H1 (cell line): ENCODE results near the gene GTF2I. TPM values are rescaled to one million over a fixed set of nuclear protein-coding genes. Genes with fewer than 3 reads are reported as not detected.
A peak's percentile ranks its signal among the peaks of the same experiment; 100 is the strongest.

Experiments used
- CTCF ChIA-PET: fragments of 300-600 bp; sonication (Branson Sonifier 250); formaldehyde crosslinking; loops from one replicate; lab custom pipeline; 2021; ENCODE audit not compliant: partially characterized antibody; lab: Charles Lee
- POLR2A ChIA-PET: fragments of 300-600 bp; sonication (Branson Sonifier 250); formaldehyde crosslinking; loops from one replicate; lab custom pipeline; 2021; ENCODE audit warnings: inconsistent platforms; ENCODE audit not compliant: partially characterized antibody; lab: Charles Lee
- DNase-seq, 2 experiments: peaks; one replicate each; pipeline versions ENCODE4 v3.0.0 to v3.0.0-alpha.2; 2010 to 2022; ENCODE audit warnings: low spot score in 2 of 2, low read depth in 1 of 2, mixed read lengths in 1 of 2
- FAIRE-seq: peaks from 2 replicates; lab custom pipeline; 2011; peaks lifted over from hg19 to GRCh38; lab: Jason Lieb, UNC
- H2AFZ ChIP-seq: 2 replicates; pipeline ENCODE4 v1.8.1; 2012; ENCODE audit warnings: low read length, inconsistent platforms
- H2AK5ac ChIP-seq: 2 replicates; pipeline ENCODE4 v1.6.1; 2013; ENCODE audit warnings: low read depth, low read length
- H2BK120ac ChIP-seq: replicated peaks from 2 replicates; pipeline ENCODE3; 2013; ENCODE audit warnings: low read depth, low read length, inconsistent platforms
- H2BK12ac ChIP-seq: 2 replicates; pipeline ENCODE4 v1.6.1; 2013; ENCODE audit warnings: low read depth, low read length
- H2BK15ac ChIP-seq: 2 replicates; pipeline ENCODE4 v1.6.1; 2013; ENCODE audit warnings: low read length
- H2BK20ac ChIP-seq: 2 replicates; pipeline ENCODE4 v1.6.1; 2013; ENCODE audit warnings: low read length
- H2BK5ac ChIP-seq: 2 replicates; pipeline ENCODE4 v1.6.1; 2013; ENCODE audit warnings: low read depth, low read length
- H3K14ac ChIP-seq: 2 replicates; pipeline ENCODE4 v1.6.1; 2013; ENCODE audit warnings: inconsistent platforms; ENCODE audit not compliant: insufficient read length
- H3K18ac ChIP-seq: 2 replicates; pipeline ENCODE4 v1.6.1; 2013; ENCODE audit warnings: low read length; ENCODE audit errors: extremely low read depth
- H3K23ac ChIP-seq: 2 replicates; pipeline ENCODE4 v1.6.1; 2013; ENCODE audit warnings: inconsistent platforms; ENCODE audit not compliant: insufficient read length
- H3K23me2 ChIP-seq: 2 replicates; pipeline ENCODE4 v1.6.1; 2013; ENCODE audit warnings: low read depth, low read length
- H3K27ac ChIP-seq: 2 replicates; pipeline ENCODE4 v1.6.1; 2011; ENCODE audit warnings: low read depth, low read length, inconsistent platforms
- H3K27me3 ChIP-seq, 4 experiments: replicated peaks in 1 of 4; 1 replicate in 1 of 4; 2 replicates in 3 of 4; pipeline versions ENCODE4 v1.6.1 to v1.8.1; 2011 to 2013; ENCODE audit warnings: low read length in 3 of 4, mild to moderate bottlenecking in 3 of 4, inconsistent platforms in 2 of 4, mixed read lengths in 2 of 4, moderate library complexity in 1 of 4; ENCODE audit not compliant: control insufficient read depth in 3 of 4, insufficient read depth in 3 of 4; ENCODE audit errors: extremely low read depth in 1 of 4
- H3K36me3 ChIP-seq, 4 experiments: 2 replicates each; pipeline versions ENCODE4 v1.6.1 to v1.8.1; 2011 to 2013; ENCODE audit warnings: mild to moderate bottlenecking in 4 of 4, low read length in 3 of 4, moderate library complexity in 2 of 4, control low read depth in 1 of 4, inconsistent platforms in 1 of 4; ENCODE audit not compliant: insufficient read depth in 4 of 4, control insufficient read depth in 2 of 4
- H3K4ac ChIP-seq: replicated peaks from 2 replicates; pipeline ENCODE3; 2013; ENCODE audit warnings: low read length, low read depth, mixed read lengths, inconsistent platforms; ENCODE audit not compliant: insufficient read length
- H3K4me1 ChIP-seq, 4 experiments: replicated peaks in 1 of 4; 1 replicate in 1 of 4; 2 replicates in 3 of 4; pipeline versions ENCODE4 v1.6.1 to v1.8.1; 2011 to 2013; ENCODE audit warnings: low read length in 3 of 4, inconsistent platforms in 2 of 4, mixed read lengths in 1 of 4; ENCODE audit not compliant: insufficient read depth in 4 of 4, control insufficient read depth in 3 of 4
- H3K4me2 ChIP-seq, 2 experiments: 2 replicates each; pipeline versions ENCODE4 v1.6.1 to v1.8.1; 2011 to 2013; ENCODE audit warnings: low read depth in 2 of 2, low read length in 2 of 2, control low read depth in 1 of 2, inconsistent platforms in 1 of 2, mild to moderate bottlenecking in 1 of 2; ENCODE audit not compliant: insufficient read depth in 1 of 2
- H3K4me3 ChIP-seq, 4 experiments: fragments of 200-600, 300-600 bp in 1 of 4; sonication (generic), shearing (Covaris generic), sonication (Bioruptor Twin) in 1 of 4; 2 replicates each; pipeline versions ENCODE4 v1.5.1 to v1.8.1; 2011 to 2016; ENCODE audit warnings: low read length in 4 of 4, low read depth in 3 of 4, control low read depth in 2 of 4, inconsistent platforms in 2 of 4, mild to moderate bottlenecking in 2 of 4, mixed read lengths in 1 of 4, moderate library complexity in 1 of 4; ENCODE audit not compliant: insufficient read depth in 2 of 4; ENCODE audit errors: extremely low read depth in 1 of 4
- H3K56ac ChIP-seq: replicated peaks from 2 replicates; pipeline ENCODE3; 2013; ENCODE audit warnings: low read depth, mild to moderate bottlenecking, mixed read lengths, low read length, inconsistent platforms; ENCODE audit not compliant: insufficient read length
- H3K79me1 ChIP-seq: 2 replicates; pipeline ENCODE4 v1.6.1; 2013; ENCODE audit warnings: low read depth, low read length, control low read depth
- H3K79me2 ChIP-seq, 2 experiments: 2 replicates each; pipeline versions ENCODE4 v1.6.1 to v1.8.1; 2012 to 2013; ENCODE audit warnings: low read length in 2 of 2, mild to moderate bottlenecking in 2 of 2, inconsistent platforms in 1 of 2; ENCODE audit not compliant: insufficient read depth in 2 of 2, control insufficient read depth in 1 of 2
- H3K9ac ChIP-seq, 4 experiments: replicated peaks in 1 of 4; 1 replicate in 1 of 4; 2 replicates in 3 of 4; pipeline versions ENCODE4 v1.6.1 to v1.8.1; 2011 to 2013; ENCODE audit warnings: low read depth in 3 of 4, low read length in 3 of 4, control low read depth in 2 of 4, mild to moderate bottlenecking in 2 of 4, moderate library complexity in 2 of 4, inconsistent platforms in 1 of 4; ENCODE audit errors: extremely low read depth in 1 of 4
- H3K9me3 ChIP-seq, 2 experiments: 2 replicates each; pipeline versions ENCODE4 v1.6.1 to v1.8.1; 2012 to 2013; ENCODE audit warnings: mild to moderate bottlenecking in 2 of 2, moderate library complexity in 2 of 2, control low read depth in 1 of 2, inconsistent platforms in 1 of 2, low read depth in 1 of 2, low read length in 1 of 2, mixed read lengths in 1 of 2; ENCODE audit not compliant: insufficient read depth in 2 of 2
- H4K20me1 ChIP-seq, 2 experiments: replicated peaks in 1 of 2; 2 replicates each; pipeline versions ENCODE3 to v1.8.1; 2011 to 2013; ENCODE audit warnings: inconsistent platforms in 2 of 2, low read length in 2 of 2, mild to moderate bottlenecking in 1 of 2; ENCODE audit not compliant: insufficient read depth in 2 of 2, control insufficient read depth in 1 of 2
- H4K5ac ChIP-seq: 2 replicates; pipeline ENCODE4 v1.6.1; 2013; ENCODE audit warnings: low read length, low read depth, mixed read lengths, inconsistent platforms; ENCODE audit not compliant: insufficient read length
- H4K8ac ChIP-seq: 2 replicates; pipeline ENCODE4 v1.8.0; 2013; ENCODE audit warnings: mild to moderate bottlenecking, moderate library complexity, low read length, inconsistent platforms; ENCODE audit not compliant: insufficient read depth; ENCODE audit errors: extremely low read depth
- H4K91ac ChIP-seq: replicated peaks from 2 replicates; pipeline ENCODE3; 2013; ENCODE audit warnings: low read length, mixed read lengths, inconsistent platforms; ENCODE audit not compliant: insufficient read length
- ATF2 ChIP-seq: IDR thresholded peaks from 2 replicates; pipeline ENCODE4 v1.6.1; 2012; ENCODE audit warnings: low read length, inconsistent platforms
- FOSL1 ChIP-seq: IDR thresholded peaks from 2 replicates; pipeline ENCODE4 v1.6.1; 2011; ENCODE audit warnings: mild to moderate bottlenecking, low read depth, low read length, moderate library complexity; ENCODE audit not compliant: insufficient read depth
- KDM4A ChIP-seq: IDR thresholded peaks from one replicate; pipeline ENCODE4 v1.7.1; 2012; ENCODE audit warnings: low read depth, mild to moderate bottlenecking, moderate library complexity, low read length, inconsistent platforms; ENCODE audit not compliant: severe bottlenecking
- MAX ChIP-seq: IDR thresholded peaks from 2 replicates; pipeline ENCODE4 v1.6.1; 2012; ENCODE audit warnings: inconsistent platforms
- PHF8 ChIP-seq: fragments of 200-600 bp; sonication (generic); conservative IDR thresholded peaks from 2 replicates; pipeline ENCODE4 v1.7.1; 2012; ENCODE audit warnings: low read depth, mild to moderate bottlenecking, inconsistent platforms, low read length, moderate library complexity
- RAD21 ChIP-seq, 2 experiments: IDR thresholded peaks in 1 of 2; conservative IDR thresholded peaks in 1 of 2; 2 replicates each; pipeline ENCODE4 v1.6.1; 2011; ENCODE audit warnings: low read depth in 2 of 2, low read length in 2 of 2, improper control_type of control experiment in 1 of 2, inconsistent platforms in 1 of 2, mild to moderate bottlenecking in 1 of 2, moderate library complexity in 1 of 2
- SP4 ChIP-seq: IDR thresholded peaks from 2 replicates; pipeline ENCODE4 v1.6.1; 2012; ENCODE audit warnings: low read length, inconsistent platforms
- SRF ChIP-seq: IDR thresholded peaks from 2 replicates; pipeline ENCODE4 v1.6.1; 2011; ENCODE audit warnings: mild to moderate bottlenecking, low read depth, low read length, moderate library complexity
- TAF7 ChIP-seq: optimal IDR thresholded peaks from 2 replicates; pipeline ENCODE3; 2011; ENCODE audit warnings: low read depth, mild to moderate bottlenecking, inconsistent platforms, low read length, moderate library complexity, borderline replicate concordance
- WGBS, 2 experiments: shearing (Covaris generic) in 1 of 2; methylation state at CpG; one replicate each; pipeline versions ENCODE4 v1.1.6 to v1.1.7; 2013 to 2015; ENCODE audit warnings: low lambda C conversion rate in 2 of 2, mixed read lengths in 2 of 2, inconsistent platforms in 1 of 2, low coverage in 1 of 2, missing lambda C conversion rate in 1 of 2; ENCODE audit not compliant: insufficient replicate concordance in 2 of 2, insufficient coverage in 1 of 2, insufficient read length in 1 of 2; ENCODE audit errors: extremely low coverage in 1 of 2, missing lambda C conversion rate in 1 of 2; 5-methylcytosine and 5-hydroxymethylcytosine counted together
- polyA plus RNA-seq, 7 experiments: library from polyadenylated mRNA; depleted of rRNA in 3 of 7; stranded (reverse) in 5 of 7; unstranded in 2 of 7; fragments of >200 nt in 5 of 7; fragments of 200-250 nt in 2 of 7; gene quantifications; 1 replicate in 5 of 7; 2 replicates in 1 of 7; 4 replicates in 1 of 7; pipeline versions ENCODE4 v1.2.1 to v1.2.3, GENCODE V29; 2011 to 2013; ENCODE audit warnings: missing spikeins in 2 of 7, mixed read lengths in 2 of 7
- total RNA-seq: library from RNA; stranded (reverse); fragmentation: NEBNext Ultra II Directional; extraction: Animal tissue kit (Norgen Biotek cat#: 25700); gene quantifications from 2 replicates; pipeline ENCODE4 v1.2.1, GENCODE V29; 2021

Gene GTF2I
- total and polyA plus RNA-seq, 2 of the 8 experiments (the other 6 are each of a cell fraction or from before 2014, with no cell fraction given): 46.7 to 316 TPM

- Histone ChIP-seq H3K4me3 (no peak overlapping the region), H2BK120ac (peak overlapping the region; percentile 29), H3K36me3 (no peaks in the 10 kb centered on the region), H2AFZ (peak overlapping the region; percentile 87), H3K18ac (peak overlapping the region; percentile 68; the same call in 1 of the 2 replicates), H3K79me1 (no peaks in the 10 kb centered on the region), H2BK20ac (peak overlapping the region; percentile 82), H2BK15ac (peak overlapping the region; percentile 92), H3K9me3 (no peaks in the 10 kb centered on the region), H3K4me1 (peaks cover 0 to 9% (median 7%) of the 10 kb centered on the region in 4 experiments; a peak in 6 of 7 replicates), H3K4me2 (peak overlapping the region in 1 of 2 experiments; percentile 23; a peak in 1 of 4 replicates), H3K9ac (no peak overlapping the region; a peak in 1 of 7 replicates), H3K23me2 (no peaks in the 10 kb centered on the region), H4K5ac (peak overlapping the region; percentile 63), H2BK5ac (peak overlapping the region; percentile 62; the same call in 1 of the 2 replicates), H4K20me1 (no peaks in the 10 kb centered on the region), H2BK12ac (peak overlapping the region; percentile 94), H3K23ac (no peak overlapping the region), H2AK5ac (no peak overlapping the region), H3K56ac (no peak overlapping the region), H3K14ac (peak overlapping the region; percentile 72), H4K91ac (peak overlapping the region; percentile 90), H3K79me2 (no peaks in the 10 kb centered on the region), H3K27me3 (no peaks in the 10 kb centered on the region), H3K4ac (peak overlapping the region; percentile 55), H4K8ac (peak overlapping the region; percentile 80; the same call in 1 of the 2 replicates), H3K27ac (no peak overlapping the region)
- 68% methylated on average over 9 of the region's 9 CpGs; no CpG with 5 or more reads in 1 of the 2 experiments for WGBS, 2 experiments
- FAIRE-seq (no peak), DNase-seq (peak in 1 of 2 experiments; percentile 53)
- CTCF ChIA-PET: interaction anchor here (0.7 to 1.0 kb wide), 3 partner anchors 10 to 213 kb away, joined by 3 read pairs; no protein-coding TSS in a partner anchor
- POLR2A ChIA-PET: interaction anchor here (0.6 to 1.5 kb wide), 6 partner anchors 10 to 189 kb away, joined by 3 to 5 read pairs (median 4); partner anchors contain the start of gene GTF2I
- TF ChIP-seq MAX (peak; percentile 96), FOSL1 (no peak), ATF2 (no peak), SRF (no peak), TAF7 (no peak), KDM4A (no peak), PHF8 (no peak), RAD21 (IDR thresholded peaks at IDR 0.05 in 1 of 2, conservative IDR thresholded peaks at IDR 0.05 in 1 of 2; ENCODE audit: low read depth in 2 of 2, low read length in 2 of 2) (no peak), SP4 (no peak)
These were observed 40.3 kb upstream of the GTF2I start for GRCh38 chr7:74617180-74617744.
